ENCODE data around the gene C13orf42.

The C13orf42 gene

DNA sequence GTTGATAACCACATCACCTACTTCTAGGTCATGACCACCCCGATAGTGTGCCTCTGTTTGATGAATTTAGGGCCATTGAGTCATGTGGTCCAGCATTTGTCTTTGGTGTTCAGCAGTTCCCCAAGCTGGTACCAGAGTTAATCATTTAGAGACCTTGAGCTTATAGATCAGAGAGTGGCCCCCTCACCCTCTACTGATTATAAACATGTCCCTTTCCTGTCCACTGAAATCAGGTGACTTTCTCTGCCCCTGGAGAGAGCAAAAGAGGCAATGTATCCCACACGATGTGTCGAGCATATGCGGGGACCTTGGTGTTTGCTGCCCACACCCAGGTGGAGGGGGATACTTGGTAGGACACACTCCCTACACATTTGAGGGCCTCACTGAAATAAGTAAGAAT, 46.3 kb downstream of the C13orf42 start:
- DNase-seq: no peak

DNA sequence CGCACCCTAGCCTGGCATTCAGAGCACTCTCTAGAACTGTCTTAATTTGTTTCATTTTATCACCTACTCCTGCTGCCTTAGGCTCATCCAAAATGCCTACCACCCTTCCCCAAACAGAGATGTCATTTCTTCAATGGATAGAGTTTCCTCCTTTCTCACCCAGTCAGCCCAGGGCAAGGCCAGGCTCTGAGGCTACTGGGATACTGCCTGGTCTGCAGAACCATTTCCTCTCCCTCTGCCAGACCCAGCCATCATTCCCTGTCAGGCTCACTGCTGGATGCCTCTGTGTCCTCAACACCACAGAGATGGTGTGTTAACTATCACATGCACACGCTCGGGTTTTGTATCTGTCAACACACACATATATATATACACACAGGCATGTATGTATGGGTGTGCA, 47.2 kb downstream of the C13orf42 start:
- no peak for DNase-seq

DNA sequence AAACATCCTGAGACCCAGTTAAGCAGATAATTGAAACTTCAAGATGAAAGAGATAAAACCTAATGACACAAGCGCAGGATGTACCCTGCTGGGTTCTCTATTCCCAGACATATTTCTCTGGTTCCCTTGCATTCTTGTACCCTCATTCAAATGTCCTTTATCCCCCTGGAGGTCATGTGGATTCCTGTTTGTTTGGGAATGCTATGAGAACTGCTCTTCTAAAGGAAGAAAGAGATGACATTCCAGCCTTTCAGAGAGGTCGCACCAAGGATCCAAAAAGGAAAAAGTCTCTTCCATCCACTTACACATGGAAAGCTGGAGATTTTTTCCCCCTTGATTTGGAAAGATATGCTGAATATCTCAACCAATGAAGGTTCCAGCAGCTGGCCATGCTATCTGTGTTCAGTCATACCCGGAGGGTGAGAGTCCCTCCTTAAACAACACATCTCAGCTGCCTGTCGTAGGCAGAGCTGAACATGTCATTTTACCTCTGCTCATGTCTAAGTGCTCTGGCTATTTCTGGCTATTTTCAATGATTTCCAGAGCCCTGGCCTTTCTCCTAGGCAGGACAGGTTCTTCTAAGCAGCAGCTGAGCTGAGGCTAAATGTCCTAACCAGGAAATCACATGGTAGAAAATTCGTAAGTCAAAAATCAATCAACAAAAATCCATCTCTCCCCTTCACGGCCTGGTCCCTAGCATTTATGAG, 52.5 kb downstream of the C13orf42 start:
- no peak for DNase-seq

DNA sequence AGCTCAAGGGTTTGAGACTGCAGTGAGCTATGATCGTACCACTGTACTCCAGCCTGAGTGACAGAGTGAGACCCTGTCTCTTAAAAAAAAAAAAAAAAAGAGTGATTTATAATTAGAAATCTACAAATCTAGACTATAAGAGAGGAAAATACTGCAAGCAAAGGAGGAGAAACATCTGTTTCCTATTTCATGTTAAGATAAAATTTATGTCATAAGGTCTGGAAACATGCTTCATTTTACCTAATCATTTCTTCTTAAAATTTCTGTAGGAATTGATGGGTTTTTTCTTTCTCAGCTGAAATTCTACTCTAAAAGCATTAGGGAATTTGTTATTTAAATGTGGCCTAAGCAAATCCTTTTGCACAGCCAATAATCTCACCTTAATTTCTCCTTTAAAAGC, 53.2 kb downstream of the C13orf42 start:
- no peak for DNase-seq

DNA sequence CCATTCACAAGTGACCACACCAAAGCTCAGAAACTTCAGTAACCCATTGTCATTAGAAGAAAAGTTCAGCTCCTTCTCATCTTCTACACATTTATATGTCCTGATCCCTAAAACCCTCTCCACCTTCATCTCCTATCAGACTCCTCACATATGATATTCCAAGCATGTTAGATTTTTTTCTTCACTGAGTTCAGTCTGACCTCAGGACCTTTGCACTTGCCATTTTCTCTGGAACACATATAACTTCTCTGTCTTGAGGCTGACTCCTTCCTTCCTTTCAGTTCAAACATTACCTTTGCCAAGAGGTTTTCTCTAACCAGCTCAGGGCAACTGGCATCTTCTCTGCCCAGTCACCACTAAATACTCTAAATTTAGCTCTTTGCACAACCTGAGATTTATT, 54.1 kb downstream of the C13orf42 start:
- no peak for DNase-seq

DNA sequence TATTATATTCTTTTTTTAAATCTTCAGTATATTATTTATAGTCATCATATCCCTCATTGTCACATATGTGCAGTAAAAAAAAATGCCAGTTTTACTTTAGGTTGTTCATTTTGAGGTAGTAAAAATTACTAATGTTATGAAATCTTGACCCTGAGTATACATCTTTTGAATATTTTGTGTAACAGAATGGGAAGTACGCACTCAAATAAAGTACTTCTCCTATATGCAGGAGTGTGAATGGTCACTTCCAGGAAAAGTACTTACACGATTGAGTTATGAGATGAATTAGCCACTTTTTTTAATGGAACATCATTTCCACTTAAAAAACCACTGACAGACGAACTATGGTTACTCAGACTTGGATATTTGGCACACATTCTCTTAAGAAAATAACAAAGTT, 58.5 kb downstream of the C13orf42 start:
- DNase-seq: no peak

DNA sequence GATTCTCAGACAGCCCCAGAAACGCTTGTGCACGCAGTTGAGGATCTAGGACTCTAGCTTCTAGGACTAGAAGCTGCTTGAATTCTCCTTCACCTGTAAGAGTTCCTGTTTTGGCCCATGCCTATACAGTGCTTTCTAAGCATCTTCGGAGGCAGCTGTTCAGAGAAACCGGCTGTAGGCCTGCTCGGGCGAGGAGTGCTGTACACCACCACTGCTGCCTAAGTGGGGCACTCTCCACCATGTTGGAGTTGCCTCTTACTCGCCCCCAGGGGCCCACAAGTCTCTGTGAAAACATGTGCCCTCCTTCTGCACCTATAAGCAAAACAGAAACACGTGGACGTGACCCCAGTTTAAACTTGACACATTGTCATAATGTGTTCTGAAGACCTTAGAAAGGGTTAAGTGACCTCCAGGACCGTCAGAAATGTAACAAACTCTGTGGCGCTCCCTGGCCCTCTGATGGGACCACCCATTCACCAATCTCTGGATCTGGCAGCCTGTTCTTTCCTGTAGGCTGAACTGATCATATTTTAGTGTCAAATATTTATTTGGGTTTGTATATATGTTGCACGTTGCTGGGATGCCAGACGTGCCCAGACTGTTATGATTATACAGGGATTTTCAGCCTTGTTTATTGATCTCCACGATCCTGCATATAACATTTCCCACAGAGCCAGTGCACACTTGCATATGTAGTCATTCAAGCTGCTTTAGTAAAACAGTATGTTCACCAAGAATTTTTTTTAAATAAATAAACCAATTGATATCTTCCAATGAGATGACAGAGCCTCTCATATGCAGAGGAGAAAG, 60.8 kb downstream of the C13orf42 start:
- no peak for DNase-seq

DNA sequence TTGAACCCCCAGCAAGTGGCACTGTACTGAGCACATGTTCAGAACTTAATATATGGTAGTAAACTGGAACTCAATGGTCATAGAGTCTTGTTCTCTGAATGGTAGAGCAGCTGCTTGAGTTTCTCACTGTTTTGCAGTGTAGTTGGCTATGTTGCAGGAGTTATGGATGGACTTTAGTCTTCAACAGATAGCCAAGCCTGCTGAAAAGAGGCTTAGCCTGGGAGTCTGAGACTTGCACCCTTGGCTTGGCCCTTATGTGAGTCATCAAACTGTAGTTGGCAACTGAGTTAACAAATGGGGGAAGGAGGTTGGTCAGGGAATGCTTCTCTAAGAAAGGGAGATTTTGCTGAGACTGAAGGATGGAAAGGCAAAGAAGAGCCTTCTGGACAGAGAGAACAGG, 62.5 kb downstream of the C13orf42 start:
- DNase-seq: no peak

DNA sequence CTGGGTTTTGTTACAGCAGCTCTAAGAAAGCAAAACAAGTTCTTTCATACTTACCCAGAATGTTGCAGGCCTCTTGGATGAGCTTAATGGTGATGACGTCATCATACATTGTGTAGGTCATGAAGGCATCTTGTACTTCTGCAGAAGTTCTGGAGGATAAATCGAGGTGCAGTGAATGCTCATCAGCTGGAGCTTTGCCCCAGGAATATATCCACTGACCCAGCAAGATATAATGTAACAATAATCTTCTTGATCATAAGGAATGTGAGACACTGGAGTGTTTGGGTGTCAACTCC, 63.0 kb downstream of the C13orf42 start:
- no peak for DNase-seq

DNA sequence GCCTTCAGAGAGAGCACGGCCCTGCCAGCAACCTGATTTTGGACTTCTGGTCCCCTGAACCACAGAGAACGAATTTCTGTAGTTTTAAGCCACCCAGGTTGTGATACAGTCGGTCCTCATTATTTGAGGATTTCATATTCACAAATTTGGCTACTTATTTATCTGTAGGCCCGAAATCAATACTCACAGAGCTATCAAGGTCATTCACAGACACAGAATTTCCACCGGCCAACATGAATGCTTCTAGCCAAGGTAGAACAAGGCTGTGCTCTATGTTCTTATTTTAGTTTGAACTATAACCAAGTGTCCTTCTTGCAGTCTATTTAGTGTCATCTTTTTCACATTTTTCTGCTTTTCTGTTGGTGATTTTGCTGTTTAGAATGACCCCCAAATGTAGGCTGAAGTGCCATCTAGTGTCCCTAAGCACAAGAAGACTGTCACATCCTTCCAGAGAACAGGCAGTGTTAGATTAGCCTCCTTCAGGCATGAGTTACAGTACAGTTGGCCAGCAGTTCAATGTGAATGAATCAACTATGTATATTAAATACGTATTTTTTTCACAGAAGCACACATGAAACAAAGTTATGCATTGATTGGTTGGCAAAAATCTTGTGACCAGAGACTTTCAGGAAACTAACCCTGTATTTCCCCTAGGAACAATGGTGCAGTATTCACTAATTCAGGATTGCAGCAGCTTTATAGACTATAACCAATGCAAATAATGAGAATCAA, 63.5 kb downstream of the C13orf42 start:
- no peak for DNase-seq

DNA sequence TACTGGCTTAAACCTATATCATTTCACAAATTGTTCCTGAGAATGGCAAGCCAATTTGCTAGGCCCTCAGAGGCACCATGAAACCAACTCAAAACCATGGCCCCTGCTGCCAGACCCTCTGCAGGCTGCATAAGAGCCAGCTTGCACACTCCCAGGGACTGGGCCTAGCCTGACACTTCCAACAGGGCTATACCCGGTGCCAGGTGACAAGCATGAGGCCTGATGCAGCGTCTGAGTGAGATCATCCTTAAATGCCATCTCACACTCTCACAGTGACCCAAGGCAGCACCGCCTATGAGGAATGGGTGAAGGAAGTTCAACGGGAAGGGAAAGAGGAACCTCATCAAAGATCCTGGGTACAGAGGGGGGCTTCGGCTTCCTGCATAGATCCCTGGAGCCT, 65.6 kb downstream of the C13orf42 start:
- no peak for DNase-seq

DNA sequence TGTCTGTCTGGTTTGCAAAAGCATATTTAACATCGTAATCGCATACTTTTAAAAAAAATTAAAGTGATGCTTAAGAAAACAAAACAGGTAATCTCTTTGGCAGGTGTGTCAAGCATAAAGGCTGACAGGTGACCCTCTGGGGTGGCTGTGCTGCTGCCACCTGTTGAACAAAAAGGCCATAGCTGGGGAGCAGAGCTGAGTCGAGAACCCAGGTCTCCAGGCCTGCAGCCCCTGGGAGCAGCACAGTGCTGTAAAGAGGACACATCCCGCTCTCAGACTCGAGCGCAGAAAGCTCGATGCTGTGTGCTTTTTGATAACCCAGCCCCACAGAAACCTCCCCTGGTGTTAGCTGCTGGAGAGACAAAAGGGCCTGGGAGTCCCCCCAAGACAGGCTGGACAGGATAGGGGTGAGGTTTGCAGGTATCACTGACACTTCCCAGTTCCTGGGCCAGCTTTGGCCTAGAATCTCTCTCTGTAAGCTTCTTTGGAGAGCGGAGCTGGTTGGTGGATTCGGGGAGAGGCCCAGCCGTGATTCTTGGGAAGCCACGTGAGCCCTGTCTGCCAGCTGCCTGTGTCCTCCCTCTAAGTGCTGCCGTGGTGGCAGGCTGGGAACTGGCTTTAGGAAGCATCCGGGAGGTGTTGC, 66.9 kb downstream of the C13orf42 start:
- DNase-seq: no peak

DNA sequence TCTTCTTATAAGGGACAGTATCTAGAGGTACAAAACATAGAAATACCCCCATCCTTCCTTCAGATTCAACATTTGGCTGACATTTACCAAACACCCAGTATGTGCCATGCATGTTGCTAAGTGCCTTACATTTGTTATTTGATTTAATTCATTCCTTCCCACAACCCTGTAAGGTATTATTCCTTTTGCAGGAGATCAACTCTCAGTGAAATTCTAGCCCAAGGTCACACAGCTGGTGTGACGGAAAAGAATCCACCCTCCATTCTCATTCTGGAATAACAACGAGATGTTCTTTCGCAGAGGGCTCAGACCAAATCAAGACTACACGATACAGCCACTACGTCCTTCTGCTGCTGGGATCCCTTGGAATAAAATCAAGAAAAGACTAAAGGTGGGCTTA, 67.8 kb downstream of the C13orf42 start:
- DNase-seq: no peak

DNA sequence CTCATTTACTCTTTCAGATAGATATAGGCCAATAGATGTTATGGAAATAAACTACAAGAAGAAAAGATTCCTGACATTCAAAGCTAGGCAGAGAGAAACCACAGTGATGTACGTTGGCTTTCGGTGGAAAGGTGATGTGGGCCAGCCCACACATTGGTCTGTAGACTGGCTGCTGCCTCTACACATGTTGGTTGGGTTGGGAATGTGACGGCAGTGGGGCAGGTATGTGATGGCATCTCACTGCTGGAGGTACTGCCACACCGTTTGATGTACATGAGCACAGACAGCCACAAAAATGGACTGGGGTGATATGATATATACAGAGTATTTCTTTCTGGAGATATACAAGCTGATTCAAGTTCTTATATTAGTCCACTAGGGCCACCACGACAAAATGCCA, 69.4 kb downstream of the C13orf42 start:
- DNase-seq: no peak

DNA sequence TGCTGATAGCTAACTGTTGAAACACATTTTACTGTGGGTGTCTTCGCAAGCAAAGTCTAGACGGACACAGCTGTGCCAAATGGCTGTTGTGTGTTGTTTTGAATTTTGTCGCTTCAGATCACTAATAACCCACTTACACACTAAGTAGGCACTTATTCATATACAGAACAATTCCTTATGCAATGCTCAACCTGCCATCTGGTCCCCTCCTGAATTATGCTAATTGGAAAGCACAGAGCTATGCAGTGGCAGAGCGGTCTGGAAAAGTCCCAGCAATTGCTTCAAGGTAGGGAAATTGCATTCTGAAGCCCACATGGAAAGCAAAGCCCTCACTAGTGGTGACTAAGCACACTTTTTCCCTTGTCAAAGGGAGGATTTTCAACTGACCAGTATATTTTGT, 69.9 kb downstream of the C13orf42 start:
- DNase-seq: no peak

DNA sequence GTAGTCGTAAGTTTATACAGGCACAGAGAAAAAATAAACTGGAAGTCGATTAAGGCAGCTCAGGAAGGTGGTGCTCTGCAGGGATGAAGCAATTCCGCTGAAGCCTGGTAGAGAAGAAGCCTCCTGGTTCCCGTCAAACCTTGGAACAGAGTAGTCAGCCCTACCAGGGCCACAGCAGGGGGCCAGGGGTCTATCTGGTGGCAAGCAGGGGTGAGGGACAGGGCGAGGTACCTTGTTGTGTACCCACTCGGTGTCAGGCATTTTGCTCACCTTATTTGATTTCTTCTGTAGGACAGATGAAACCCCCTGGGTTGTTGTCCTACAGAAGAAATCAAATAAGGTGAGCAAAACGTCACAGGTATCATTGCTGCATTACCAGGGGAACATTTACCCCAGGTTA, 70.6 kb downstream of the C13orf42 start:
- DNase-seq: no peak

DNA sequence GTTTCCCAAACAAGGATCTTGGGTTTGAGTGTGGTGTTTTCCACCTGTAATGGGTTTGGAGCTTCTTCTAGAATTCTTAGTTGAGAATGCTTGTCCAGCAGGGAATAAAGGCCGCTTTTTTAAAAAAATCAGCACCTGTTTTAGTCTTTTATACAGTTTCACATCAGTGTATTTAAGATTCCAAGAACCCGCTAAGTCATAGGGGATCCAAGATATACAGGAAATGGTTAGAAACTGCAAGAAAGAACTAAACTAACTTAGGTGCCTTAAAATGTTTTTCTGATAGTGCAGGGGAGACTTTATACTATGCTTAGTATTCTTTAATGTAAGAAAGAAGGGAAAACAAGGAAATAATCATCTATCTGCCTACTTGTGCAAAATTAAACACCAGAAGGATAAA, 74.7 kb downstream of the C13orf42 start:
- DNase-seq: no peak

DNA sequence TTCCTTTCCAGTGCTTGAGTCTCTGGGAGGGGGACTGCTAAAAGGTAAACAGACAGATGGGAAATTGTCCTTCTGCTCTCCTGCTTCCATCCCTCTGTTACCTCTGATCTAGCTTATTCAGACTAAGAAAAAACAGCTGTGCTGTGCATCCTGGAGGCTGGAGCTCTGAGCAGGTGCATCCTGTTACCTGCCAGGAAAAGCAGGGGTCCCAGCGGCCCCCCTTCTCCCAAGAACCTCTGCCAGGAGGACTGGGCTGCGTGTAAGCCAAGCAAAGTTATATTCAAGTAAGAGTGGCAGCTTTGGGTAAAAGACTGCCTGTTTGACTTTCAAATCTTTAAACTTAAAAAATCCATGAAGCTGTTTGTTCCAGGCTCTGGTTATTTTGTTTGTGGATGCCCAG, 75.1 kb downstream of the C13orf42 start:
- no peak for DNase-seq

DNA sequence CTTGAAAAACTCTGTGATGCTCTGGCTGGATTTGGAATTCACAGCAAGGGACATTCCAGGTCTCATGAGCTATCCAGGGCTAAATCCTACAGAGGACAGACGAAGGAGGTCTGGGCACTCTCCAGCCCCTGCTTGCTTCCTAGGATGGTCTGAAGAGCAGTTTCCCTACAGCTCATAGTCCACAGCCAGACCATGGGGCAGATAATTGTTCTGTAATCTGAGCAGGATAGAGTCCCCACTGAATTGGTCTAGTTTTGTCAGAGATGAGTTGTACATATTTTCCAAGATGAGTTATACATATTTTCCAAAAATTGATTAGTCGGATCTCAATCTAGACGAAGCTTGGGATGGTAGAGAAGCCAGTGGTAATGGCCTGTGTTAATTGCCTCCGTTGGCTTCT, 75.6 kb downstream of the C13orf42 start:
- no peak for DNase-seq

DNA sequence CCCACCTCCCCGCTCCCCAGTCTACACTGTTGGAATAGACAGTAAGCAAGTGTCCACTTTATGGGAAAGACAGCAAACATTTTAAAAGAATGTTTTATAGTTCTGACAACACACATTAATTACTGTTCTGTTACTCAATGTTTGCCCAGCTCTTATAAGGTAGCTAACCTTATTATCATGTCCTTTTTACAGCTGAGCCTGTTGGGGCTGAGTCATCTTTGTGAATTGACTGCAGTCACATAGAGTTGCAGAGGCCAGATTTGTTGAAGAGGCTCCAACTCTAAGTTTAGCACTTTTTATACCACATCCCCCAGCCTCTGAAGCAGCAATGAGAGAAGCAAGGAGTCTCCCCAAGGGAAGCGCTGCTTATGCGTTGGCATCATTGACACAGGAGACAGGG, 76.2 kb downstream of the C13orf42 start:
- peak; percentile 15 for DNase-seq

DNA sequence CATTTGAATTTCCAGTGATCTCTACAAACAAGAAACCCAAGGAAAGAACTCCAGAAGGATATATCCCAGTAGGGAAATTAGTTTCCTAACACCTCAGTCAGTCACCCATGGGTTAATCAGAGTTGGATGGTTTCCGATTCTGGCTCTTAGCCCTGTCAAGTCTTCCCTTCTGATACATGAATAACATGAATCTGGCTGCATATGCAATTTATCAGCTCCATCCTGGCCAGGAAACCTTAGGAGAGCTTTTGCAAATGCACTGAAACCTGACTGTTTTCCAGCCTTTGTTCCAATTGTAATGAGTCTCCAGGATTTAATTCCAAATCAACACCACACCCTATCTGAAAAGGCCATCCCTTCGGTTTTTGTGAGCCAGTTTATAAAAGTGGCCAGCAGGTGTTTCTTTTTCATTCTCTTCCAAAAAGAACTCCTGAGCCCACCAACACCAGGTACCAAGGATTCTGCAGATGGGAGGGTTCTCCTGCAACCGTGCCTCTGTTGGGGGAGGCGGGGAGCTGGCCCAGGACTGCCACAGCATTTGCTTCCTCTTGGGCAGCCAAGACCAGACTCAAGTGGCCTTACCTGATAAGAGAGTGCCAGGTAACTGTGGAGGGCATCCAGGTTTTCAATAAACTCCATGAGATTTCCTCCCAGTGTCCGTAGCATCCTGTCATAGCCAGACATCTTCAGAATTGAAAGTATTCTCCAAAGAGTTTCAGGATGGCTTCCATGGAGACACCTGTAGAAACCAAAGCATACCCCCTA, 77.5 kb downstream of the C13orf42 start:
- no peak for DNase-seq

DNA sequence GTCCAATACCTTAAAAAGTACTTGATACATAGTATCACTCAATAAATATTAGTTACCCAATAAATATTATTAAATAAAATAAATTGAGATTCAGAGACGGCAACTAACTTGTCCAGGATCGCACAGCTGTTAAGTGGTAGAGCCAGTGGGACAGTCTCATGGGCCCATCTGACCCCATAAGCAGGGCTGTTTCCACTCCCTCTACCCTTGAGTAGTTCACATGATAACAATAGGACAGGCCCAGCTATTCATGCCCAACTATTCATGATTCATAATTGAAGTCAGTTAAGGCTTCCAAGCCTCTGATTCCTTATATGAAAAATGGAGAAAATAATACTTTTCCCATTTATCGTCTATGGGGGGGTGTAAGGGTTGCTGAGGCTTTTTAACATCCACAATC, 78.2 kb downstream of the C13orf42 start:
- DNase-seq: no peak

Measured in fibroblast of skin of right quadriceps (primary cell).